Suppressor macrophage (primary cell): Measurements from ENCODE around the gene PFN4.
"Not testable (repeated sequence)": the region's sequence is repeated elsewhere in the genome, so short reads cannot be mapped to it uniquely, and the experiment has no call there.

Source experiments
- DNase-seq, 4 experiments: peaks; one replicate each; pipeline ENCODE4 v3.0.0-alpha.2; 2020 to 2022

The PFN4 gene

GRCh38 chr2:24110660-24111303 lies 12.4 kb downstream of the PFN4 start:
- DNase-seq, result no peak

DNA sequence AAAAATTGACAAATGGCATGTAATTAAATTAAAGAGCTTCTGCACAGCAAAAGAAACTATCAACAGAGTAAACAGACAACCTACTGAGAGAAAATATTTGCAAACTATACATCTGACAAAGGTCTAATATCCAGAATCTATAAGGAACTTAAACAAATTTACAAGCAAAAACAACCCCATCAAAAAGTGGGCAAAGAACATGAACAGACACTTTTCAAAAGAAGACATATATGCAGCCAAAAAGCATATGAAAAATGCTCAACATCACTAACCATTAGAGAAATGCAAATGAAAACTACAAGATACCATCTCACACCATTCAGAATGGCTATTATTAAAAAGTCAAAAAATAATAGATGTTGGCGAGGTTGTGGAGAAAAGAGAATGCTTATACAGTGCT lies 13.7 kb downstream of the PFN4 start:
- not testable (repeated sequence) for DNase-seq

DNA sequence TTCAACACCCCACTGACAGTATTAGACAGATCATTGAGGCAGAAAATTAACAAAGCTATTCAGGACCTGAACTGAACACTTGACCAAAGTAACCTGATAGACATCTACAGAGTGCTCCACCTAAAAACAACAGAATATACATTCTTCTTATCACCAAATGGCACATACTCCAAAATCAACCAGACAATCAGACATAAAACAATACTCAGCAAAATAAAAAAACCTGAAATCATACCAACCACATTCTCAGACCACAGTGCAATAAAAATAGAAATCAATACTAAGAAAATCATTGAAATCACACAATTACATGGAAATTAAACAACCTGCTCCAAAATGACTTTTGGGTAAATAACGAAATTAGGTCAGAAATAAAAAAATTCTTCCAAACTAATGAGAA lies 15.8 kb downstream of the PFN4 start:
- no peak for DNase-seq

DNA sequence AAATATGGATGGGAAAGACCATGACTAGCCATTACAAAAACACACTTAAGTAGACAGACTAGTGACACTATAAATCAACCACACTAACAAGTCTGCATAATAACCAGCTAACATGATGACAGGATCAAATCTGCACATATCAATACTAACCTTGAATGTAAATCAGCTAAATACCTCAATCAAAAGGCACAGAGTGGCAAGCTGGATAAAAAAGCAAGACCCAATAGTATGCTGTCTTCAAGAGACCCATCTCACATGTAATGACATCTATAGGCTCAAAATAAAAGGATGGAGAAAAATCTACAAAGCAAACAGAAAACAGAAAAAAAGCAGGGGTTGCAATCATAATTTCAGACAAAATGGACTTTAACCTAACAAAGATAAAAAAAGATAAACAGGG lies 16.3 kb downstream of the PFN4 start:
- DNase-seq, result no peak

DNA sequence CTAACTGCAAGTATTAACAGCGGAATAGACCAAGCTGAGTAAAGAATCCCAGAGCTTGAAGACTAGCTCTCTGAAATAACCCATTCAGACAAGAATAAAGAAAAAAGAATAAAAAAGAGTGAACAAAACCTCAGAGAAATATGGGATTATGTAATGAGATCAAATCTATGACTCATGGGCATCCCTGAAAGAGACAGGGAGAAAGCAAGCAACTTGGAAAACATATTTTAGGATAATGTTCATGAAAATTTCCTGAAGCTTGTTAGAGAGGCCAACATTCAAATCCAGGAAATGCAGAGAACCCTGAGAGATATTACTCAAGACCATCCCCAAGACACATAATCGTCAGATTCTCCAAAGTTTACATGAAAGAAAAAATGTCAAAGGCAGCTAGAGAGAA lies 17.3 kb downstream of the PFN4 start:
- no peak for DNase-seq

DNA sequence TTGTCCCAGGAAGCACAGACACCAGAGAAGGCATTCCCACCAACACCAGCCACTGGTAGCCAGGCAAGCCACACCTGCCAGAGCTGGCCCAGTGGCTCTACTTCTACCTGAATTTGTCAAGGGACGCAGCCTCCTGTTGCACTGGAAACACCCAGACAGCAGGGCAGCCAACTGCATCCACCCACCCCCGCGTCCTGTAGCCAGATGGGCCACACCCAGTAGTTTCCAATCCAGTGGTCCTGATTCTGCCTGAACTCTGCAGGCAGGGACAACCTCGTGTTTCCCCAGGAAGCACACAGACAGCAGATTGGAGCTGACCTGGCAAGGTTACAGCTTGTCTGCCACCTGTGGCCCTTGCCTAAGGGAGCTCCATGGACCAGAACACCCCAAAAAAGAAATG lies 18.2 kb downstream of the PFN4 start:
- no peak for DNase-seq

GRCh38 chr2:24104110-24104650 lies 19.0 kb downstream of the PFN4 start:
- DNase-seq, result no peak

DNA sequence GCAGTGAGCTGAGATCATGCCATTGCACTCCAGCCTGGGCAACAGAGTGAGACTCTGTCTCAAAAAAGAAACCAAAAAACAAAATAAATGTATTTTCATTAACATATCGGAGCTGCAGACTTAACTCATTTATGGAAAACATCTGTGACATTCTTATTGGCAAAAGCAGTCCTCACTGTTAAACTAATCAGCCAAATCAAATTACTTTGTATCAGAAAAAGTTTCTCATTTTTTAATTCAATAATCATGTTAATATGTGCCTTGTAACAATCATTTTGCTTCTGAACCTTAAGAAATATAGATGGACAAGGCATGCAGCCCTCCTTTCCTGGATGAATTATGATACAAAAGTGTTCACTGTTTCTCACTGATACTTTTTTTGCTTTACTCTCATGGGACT lies 20.5 kb downstream of the PFN4 start:
- DNase-seq, result no peak

DNA sequence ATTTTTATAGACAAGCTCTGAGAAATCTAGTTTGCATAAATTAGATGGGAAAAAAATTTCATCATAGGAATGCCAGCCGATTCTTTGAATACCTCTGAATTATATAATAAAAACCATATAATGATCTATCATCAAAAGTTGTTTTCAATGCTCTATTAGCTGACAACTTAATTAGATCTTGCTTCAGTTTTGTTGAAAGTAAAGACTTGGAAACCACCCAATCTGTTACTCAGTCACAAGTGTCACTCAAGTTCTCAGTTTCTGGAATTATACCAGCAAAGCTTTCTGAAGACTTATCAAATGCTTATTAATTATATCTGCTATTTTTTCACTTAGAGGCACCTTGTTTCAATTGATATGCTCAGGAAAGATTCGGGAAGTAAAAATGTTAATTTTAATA lies 21.1 kb downstream of the PFN4 start:
- no peak for DNase-seq

- not testable (repeated sequence) for DNase-seq
These were observed 22.4 kb downstream of the PFN4 start for GRCh38 chr2:24100732-24101131.

GRCh38 chr2:24095171-24095677 lies 27.9 kb downstream of the PFN4 start:
- DNase-seq, result not testable (repeated sequence)

GRCh38 chr2:24093270-24093669 lies 29.9 kb downstream of the PFN4 start:
- DNase-seq, result not testable (repeated sequence)

- no peak for DNase-seq
These were observed 34.2 kb downstream of the PFN4 start for GRCh38 chr2:24088821-24089359.

- no peak for DNase-seq
These were observed 36.1 kb downstream of the PFN4 start for GRCh38 chr2:24087032-24087431.

GRCh38 chr2:24086241-24086640 lies 36.9 kb downstream of the PFN4 start:
- no peak for DNase-seq

DNA sequence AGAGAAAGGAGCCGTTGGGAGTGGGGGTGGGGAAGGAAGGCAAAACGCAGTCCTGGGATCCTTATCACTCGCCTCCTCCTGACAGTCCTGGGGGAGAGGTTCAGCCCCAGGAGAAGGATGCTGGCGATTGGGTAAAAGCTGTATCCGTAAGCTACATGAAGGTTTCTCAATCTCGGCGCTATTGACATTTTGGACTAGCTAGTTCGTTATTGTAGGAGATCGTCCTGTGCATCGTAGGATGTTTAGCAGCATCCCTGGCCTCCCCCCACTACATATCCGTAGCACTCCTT lies 38.0 kb downstream of the PFN4 start:
- no peak for DNase-seq

GRCh38 chr2:24084386-24085199 lies 38.5 kb downstream of the PFN4 start, which contains the start of gene TP53I3:
TSS of gene TP53I3 (minus strand) at chr2:24084834. CDS start at chr2:24084326, 508 bp downstream.
- peak; percentile 93 to 97 (median 96) for DNase-seq

DNA sequence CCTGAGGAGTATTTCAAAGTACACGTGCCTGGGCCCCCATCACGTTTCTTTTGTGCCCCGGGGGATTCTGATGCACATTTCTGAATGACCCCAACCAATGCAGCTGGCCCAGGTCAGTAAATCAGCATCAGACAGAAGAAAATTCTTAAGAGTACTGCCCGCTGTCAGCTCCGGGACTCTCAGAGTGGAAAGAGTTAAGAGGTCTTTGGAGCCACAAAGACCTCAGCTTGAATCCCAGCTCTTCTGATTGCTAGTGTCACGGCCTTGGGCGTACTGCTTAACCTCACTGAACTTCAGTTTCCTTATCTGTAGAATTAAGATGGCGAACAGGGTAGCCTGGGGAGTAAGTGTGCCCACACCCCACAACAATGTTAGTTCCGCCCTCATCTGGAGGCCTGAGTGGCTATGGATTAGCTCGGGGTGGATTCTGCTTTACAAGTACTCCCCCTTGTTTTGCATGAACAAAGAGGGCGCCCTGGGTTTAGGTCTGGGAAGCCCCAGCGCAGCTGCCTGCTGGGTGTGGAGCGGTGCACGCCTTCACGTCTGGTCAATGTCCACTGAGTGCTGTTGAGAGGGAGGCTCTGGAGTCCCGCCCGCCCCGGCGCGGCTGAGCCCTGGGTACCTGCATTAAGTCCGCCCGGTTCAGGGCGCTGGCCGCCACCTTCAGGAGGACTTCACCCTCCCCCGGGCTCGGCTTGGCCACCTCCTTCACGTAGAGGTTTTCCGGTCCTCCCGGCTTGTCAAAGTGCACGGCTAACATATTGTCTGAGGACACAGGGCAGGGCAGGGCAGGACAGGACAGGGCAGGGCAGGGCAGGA lies 39.4 kb downstream of the PFN4 start:
- DNase-seq, result peak; percentile 78 to 90 (median 88)

DNA sequence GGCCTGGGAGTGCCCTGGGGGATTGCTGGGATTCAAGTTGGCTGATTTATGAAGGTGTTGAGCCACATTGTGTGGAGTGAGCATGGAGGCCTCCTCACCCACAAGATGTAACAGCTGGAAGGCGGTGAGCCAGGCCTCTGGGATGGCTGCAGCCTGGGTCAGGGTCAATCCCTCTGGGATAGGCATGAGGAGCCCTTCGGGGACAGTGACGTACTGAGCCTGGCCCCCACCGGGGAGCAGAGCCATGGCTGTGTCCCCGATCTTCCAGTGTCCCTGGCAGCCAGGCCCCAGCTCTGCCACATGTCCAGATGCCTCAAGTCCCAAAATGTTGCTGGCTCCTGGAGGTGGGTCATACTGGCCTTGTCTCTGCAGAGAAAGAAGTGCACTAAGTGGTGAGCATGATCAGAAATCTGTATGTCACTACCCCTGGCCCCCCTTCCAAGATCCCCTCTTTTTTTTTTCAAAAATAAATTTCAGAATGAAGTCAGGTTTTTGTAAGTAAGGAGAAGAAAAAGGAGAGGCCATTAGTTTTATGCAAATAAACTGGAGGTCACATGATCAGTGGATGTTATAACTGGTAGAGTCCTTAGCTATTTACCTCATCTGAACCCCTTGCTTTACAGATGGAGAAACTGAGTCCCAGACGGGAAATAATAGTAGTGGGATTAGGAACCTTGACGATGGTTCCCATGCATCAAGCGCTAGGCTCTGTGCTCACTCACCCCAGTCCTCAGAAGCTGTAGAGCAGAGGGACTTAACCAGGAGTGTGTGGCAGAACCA lies 40.2 kb downstream of the PFN4 start:
- no peak for DNase-seq

GRCh38 chr2:24080701-24081100 lies 42.4 kb downstream of the PFN4 start:
- DNase-seq, result no peak

- peak in 1 of 4 experiments; percentile 6 for DNase-seq
These were observed 45.3 kb downstream of the PFN4 start for GRCh38 chr2:24077879-24078278.

- no peak for DNase-seq
These were observed 45.6 kb downstream of the PFN4 start for GRCh38 chr2:24077535-24077877.
